ENCODE data around the gene CXCR6.

CXCR6 gene

GRCh38 chr3:45943207-45943846 is at the start of gene CXCR6:
TSS of gene CXCR6 (plus strand) at chr3:45943464. CDS start at chr3:45946482, 3,018 bp downstream.
- no peak within 1 kb of the TSS for H3K4me3 ChIP-seq (ENCODE audit: low read length)
- TF ChIP-seq ZNF274 (IDR thresholded peaks at IDR 0.05; ENCODE audit: low read depth, low read length) = no peak

- no peak for TF ChIP-seq ZNF274 (IDR thresholded peaks at IDR 0.05; ENCODE audit: low read depth, low read length)
- no peak overlapping the region for H3K4me3 ChIP-seq (ENCODE audit: low read length)
Observed at GRCh38 chr3:45894015-45894414, 49.2 kb upstream of the CXCR6 start.

GRCh38 chr3:45895686-45896468 is 47.4 kb upstream of the CXCR6 start:
- no peak for TF ChIP-seq ZNF274 (IDR thresholded peaks at IDR 0.05; ENCODE audit: low read depth, low read length)

GRCh38 chr3:45896956-45897355 is 46.3 kb upstream of the CXCR6 start:
- no peak overlapping the region for H3K4me3 ChIP-seq (ENCODE audit: low read length)
- TF ChIP-seq ZNF274 (IDR thresholded peaks at IDR 0.05; ENCODE audit: low read depth, low read length) = no peak

More at GRCh38 chr3:45895686-45896468, 47.4 kb upstream of the CXCR6 start:
- no peak overlapping the region for H3K4me3 ChIP-seq (ENCODE audit: low read length)

- H3K4me3 ChIP-seq (ENCODE audit: low read length) = no peak overlapping the region
- no peak for TF ChIP-seq ZNF274 (IDR thresholded peaks at IDR 0.05; ENCODE audit: low read depth, low read length)
Observed at GRCh38 chr3:45904931-45905330, 38.3 kb upstream of the CXCR6 start.

- TF ChIP-seq ZNF274 (IDR thresholded peaks at IDR 0.05; ENCODE audit: low read depth, low read length) = peak; percentile 71; the same call in 1 of the 2 replicates
- no peak overlapping the region for H3K4me3 ChIP-seq (ENCODE audit: low read length)
Observed at GRCh38 chr3:45905755-45906154, 37.5 kb upstream of the CXCR6 start.

- no peak overlapping the region for H3K4me3 ChIP-seq (ENCODE audit: low read length)
- no peak for TF ChIP-seq ZNF274 (IDR thresholded peaks at IDR 0.05; ENCODE audit: low read depth, low read length)
Observed at GRCh38 chr3:45906681-45907407, 36.4 kb upstream of the CXCR6 start.

- no peak for TF ChIP-seq ZNF274 (IDR thresholded peaks at IDR 0.05; ENCODE audit: low read depth, low read length)
Observed at GRCh38 chr3:45907769-45908705, 35.2 kb upstream of the CXCR6 start.

GRCh38 chr3:45908761-45909160 is 34.5 kb upstream of the CXCR6 start:
- TF ChIP-seq ZNF274 (IDR thresholded peaks at IDR 0.05; ENCODE audit: low read depth, low read length) = no peak
- H3K4me3 ChIP-seq (ENCODE audit: low read length) = no peak overlapping the region

More at GRCh38 chr3:45907769-45908705, 35.2 kb upstream of the CXCR6 start:
- H3K4me3 ChIP-seq (ENCODE audit: low read length) = no peak overlapping the region

- no peak for TF ChIP-seq ZNF274 (IDR thresholded peaks at IDR 0.05; ENCODE audit: low read depth, low read length)
Observed at GRCh38 chr3:45909542-45909941, 33.7 kb upstream of the CXCR6 start.

GRCh38 chr3:45910892-45911291 is 32.4 kb upstream of the CXCR6 start:
- no peak overlapping the region for H3K4me3 ChIP-seq (ENCODE audit: low read length)
- TF ChIP-seq ZNF274 (IDR thresholded peaks at IDR 0.05; ENCODE audit: low read depth, low read length) = no peak

More at GRCh38 chr3:45909542-45909941, 33.7 kb upstream of the CXCR6 start:
- H3K4me3 ChIP-seq (ENCODE audit: low read length) = no peak overlapping the region

- no peak overlapping the region for H3K4me3 ChIP-seq (ENCODE audit: low read length)
- TF ChIP-seq ZNF274 (IDR thresholded peaks at IDR 0.05; ENCODE audit: low read depth, low read length) = no peak
Observed at GRCh38 chr3:45911511-45912226, 31.6 kb upstream of the CXCR6 start.

GRCh38 chr3:45912435-45912834 is 30.8 kb upstream of the CXCR6 start:
- no peak overlapping the region for H3K4me3 ChIP-seq (ENCODE audit: low read length)
- TF ChIP-seq ZNF274 (IDR thresholded peaks at IDR 0.05; ENCODE audit: low read depth, low read length) = no peak
